HUES64 (cell line): ENCODE results near the gene MYO18B. TPM values are rescaled to one million over a fixed set of nuclear protein-coding genes. Genes with fewer than 3 reads are reported as not detected.

Experiments
- H3K27ac ChIP-seq: 2 replicates; pipeline ENCODE4 v1.7.0; 2013; ENCODE audit warnings: low read depth, low read length, inconsistent platforms
- H3K27me3 ChIP-seq: 2 replicates; pipeline ENCODE4 v1.6.1; 2013; ENCODE audit warnings: mild to moderate bottlenecking, low read length; ENCODE audit not compliant: insufficient read depth
- H3K36me3 ChIP-seq: 2 replicates; pipeline ENCODE4 v1.6.1; 2013; ENCODE audit warnings: mild to moderate bottlenecking, low read length; ENCODE audit not compliant: insufficient read depth
- H3K4me1 ChIP-seq: 2 replicates; pipeline ENCODE4 v1.6.1; 2013; ENCODE audit warnings: mild to moderate bottlenecking, low read length, moderate library complexity; ENCODE audit not compliant: insufficient read depth
- H3K4me3 ChIP-seq: 2 replicates; pipeline ENCODE4 v1.5.1; 2013; ENCODE audit warnings: mild to moderate bottlenecking, low read length, moderate library complexity
- H3K9ac ChIP-seq: 2 replicates; pipeline ENCODE4 v1.6.1; 2013; ENCODE audit warnings: mild to moderate bottlenecking, low read depth, low read length
- H3K9me3 ChIP-seq: 2 replicates; pipeline ENCODE4 v1.6.1; 2013; ENCODE audit warnings: low read depth, low read length; ENCODE audit not compliant: insufficient read depth
- WGBS: fragments of 150-250, 120-280 bp; methylation state at CpG from one replicate; pipeline ENCODE4 v1.1.7; 2013; ENCODE audit warnings: missing lambda C conversion rate; 5-methylcytosine and 5-hydroxymethylcytosine counted together
- polyA plus RNA-seq, 2 experiments: library from polyadenylated mRNA; stranded (reverse); fragments of 50-300 nt; gene quantifications; one replicate each; pipeline ENCODE4 v1.2.3, GENCODE V29; 2013

Gene MYO18B, protein sequence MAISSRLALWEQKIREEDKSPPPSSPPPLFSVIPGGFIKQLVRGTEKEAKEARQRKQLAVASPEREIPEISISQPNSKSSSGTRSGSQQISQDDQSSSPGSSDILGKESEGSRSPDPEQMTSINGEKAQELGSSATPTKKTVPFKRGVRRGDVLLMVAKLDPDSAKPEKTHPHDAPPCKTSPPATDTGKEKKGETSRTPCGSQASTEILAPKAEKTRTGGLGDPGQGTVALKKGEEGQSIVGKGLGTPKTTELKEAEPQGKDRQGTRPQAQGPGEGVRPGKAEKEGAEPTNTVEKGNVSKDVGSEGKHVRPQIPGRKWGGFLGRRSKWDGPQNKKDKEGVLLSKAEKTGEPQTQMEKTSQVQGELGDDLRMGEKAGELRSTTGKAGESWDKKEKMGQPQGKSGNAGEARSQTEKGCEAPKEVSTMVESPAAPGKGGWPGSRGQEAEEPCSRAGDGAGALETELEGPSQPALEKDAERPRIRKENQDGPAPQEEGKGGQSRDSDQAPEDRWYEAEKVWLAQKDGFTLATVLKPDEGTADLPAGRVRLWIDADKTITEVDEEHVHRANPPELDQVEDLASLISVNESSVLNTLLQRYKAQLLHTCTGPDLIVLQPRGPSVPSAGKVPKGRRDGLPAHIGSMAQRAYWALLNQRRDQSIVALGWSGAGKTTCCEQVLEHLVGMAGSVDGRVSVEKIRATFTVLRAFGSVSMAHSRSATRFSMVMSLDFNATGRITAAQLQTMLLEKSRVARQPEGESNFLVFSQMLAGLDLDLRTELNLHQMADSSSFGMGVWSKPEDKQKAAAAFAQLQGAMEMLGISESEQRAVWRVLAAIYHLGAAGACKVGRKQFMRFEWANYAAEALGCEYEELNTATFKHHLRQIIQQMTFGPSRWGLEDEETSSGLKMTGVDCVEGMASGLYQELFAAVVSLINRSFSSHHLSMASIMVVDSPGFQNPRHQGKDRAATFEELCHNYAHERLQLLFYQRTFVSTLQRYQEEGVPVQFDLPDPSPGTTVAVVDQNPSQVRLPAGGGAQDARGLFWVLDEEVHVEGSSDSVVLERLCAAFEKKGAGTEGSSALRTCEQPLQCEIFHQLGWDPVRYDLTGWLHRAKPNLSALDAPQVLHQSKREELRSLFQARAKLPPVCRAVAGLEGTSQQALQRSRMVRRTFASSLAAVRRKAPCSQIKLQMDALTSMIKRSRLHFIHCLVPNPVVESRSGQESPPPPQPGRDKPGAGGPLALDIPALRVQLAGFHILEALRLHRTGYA (N-terminal part only)
- polyA plus RNA-seq (2013, experiment 1 of 2): 0.40 TPM
- 0.32 TPM for polyA plus RNA-seq (2013, experiment 2 of 2)

DNA sequence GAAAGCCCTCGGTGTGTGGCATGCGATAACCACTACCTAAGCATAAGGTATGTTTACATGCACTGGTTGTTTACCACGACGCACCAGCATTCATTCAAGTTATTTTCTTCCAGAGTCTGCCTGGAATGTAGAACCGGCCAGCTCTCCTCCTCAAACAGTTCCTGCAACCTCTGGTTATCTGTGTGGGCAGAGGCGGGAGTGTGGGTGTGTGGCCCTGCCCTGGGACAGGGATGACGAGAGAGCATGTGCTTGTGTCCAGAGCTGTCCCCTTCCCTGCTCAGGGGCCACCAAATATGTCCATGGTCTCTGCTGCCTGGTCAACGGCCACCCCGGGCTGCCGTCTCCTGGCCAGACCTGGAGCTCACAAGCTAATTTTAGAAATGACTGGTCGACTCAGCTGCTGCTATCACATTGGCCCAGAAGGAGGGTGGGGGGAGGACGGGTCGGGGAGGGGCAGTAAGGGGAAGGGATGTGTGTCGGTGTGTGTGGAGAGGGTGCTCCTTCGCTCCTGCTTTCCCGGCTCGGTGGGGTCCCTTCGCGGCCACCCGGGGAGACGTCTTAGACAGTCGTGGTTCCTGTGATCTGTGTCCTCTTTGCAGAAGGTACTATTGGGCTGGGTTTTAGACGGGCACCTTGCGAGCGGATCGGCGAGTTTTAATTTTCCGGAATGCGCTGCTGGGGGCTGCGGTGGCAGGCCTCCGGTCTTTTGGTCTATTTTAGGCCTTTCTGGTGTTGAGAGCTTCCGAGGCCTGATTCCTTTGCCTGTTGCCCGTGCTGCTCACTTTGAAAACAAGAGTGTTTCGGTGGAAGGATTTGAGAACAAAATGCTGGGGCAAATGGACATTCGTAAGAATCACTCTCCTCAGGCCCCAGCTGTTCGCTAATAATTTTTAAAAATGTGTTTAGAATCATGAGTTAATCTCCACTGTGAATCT is at the start of gene MYO18B:
MYO18B (plus strand) TSS at position 497 of the 935 bp plus-strand sequence. CDS start 18,905 bp downstream, outside the sequence.
- Histone ChIP-seq H3K4me1 (no peaks in the 10 kb centered on the region), H3K4me3 (no peak within 1 kb of the TSS), H3K27ac (no peak within 1 kb of the TSS), H3K9ac (no peak within 1 kb of the TSS), H3K9me3 (no peaks in the 10 kb centered on the region), H3K36me3 (no peaks in the 10 kb centered on the region), H3K27me3 (no peaks in the 10 kb centered on the region)
- 88% methylated on average over 36 of the region's 36 CpGs for WGBS

DNA sequence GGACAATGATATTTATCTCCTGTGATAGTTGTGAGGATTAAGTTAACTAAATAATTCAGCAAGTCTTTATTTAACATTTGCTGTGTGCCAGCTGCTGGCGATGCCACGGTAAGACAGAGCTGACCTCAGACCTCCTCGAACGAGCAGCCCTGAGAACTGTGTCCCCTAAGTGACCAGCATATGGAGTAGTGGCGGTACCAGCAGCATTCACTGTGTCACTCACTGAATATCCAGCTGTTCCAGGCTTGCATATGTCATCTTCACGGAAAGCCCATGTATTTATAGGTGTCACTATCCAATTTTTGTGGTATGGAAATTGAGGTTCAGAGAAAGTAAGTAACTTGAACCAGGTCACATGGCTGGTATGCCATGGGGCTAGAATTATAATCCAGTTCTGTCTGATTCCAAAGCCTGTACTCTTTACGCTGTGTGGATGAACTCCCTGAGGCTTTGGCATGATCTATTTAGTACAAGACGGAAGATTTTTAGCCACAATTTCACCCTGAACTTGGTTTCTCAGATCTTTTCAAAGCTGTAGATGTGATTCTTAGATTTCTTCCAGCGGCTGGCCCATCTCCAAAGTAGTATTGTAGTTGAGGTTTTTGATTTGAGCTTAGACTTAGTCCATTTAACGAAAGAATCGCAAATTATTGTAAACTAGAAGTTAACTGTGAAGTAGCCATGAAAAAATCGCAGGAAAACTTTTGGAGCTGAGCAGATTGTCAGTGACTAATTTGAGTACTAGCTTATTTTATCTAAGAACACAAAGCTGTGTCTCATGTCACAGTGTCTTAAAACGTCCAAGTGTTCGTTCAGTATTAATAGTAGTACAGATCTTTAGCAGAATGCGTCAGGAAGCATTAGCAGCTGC is 49.4 kb upstream of the MYO18B start:
- H3K4me1 ChIP-seq: peaks cover 3% of the 10 kb centered on the region; the same call in 1 of the 2 replicates
- no peak overlapping the region for H3K4me3 ChIP-seq
- H3K9me3 ChIP-seq: no peaks in the 10 kb centered on the region
- H3K27me3 ChIP-seq: no peaks in the 10 kb centered on the region
- H3K27ac ChIP-seq: no peak overlapping the region
- H3K36me3 ChIP-seq: peaks cover 23% of the 10 kb centered on the region
- 94% methylated on average over 15 of the region's 15 CpGs for WGBS
- no peak overlapping the region for H3K9ac ChIP-seq

GRCh38 chr22:25693268-25693565 is 48.8 kb upstream of the MYO18B start:
- Histone ChIP-seq H3K4me1 (peaks cover 3% of the 10 kb centered on the region; the same call in 1 of the 2 replicates), H3K27me3 (no peaks in the 10 kb centered on the region), H3K9ac (no peak overlapping the region), H3K27ac (no peak overlapping the region), H3K4me3 (no peak overlapping the region), H3K9me3 (no peaks in the 10 kb centered on the region), H3K36me3 (peaks cover 22% of the 10 kb centered on the region)
- 94% methylated on average over 4 of the region's 4 CpGs for WGBS

DNA sequence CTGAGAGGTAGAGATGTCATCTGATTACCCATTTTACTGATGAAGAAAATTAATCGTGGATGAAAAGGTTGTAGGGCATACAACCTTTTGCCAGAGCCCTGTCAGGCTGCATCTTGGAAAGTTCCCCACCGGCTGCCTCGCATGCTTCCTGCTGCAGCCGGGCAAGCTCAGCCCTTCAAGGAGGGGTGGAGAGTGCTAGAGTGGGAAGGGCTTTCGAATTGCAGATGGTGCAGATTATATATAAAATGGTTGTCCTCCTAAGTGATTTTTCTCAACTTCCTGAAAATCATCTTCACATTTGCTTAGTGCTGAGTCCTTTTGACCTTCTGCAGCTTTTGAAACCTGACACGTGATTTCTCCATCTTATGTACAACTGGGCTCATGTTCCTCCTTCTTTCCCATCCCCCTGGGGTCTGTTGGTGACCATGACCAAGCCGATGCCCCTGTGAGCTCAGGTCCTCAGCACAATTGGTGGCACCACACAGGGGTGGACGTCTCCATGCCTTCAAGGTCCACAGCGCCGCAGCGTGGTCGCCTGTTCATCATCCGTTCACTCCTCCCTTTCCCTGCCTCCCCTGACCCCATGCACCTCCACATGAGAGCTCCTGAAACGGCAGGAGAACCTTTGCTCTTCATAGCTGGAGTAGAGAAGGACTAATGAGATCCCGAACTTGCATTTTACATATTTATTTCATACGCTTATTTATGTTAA is 47.6 kb upstream of the MYO18B start:
- H3K9me3 ChIP-seq: no peaks in the 10 kb centered on the region
- WGBS: 95% methylated on average over 14 of the region's 16 CpGs
- no peak overlapping the region for H3K4me3 ChIP-seq
- no peak overlapping the region for H3K27ac ChIP-seq
- no peaks in the 10 kb centered on the region; the same call in 1 of the 2 replicates for H3K4me1 ChIP-seq
- no peaks in the 10 kb centered on the region for H3K27me3 ChIP-seq
- H3K36me3 ChIP-seq: peaks cover 22% of the 10 kb centered on the region
- H3K9ac ChIP-seq: no peak overlapping the region

DNA sequence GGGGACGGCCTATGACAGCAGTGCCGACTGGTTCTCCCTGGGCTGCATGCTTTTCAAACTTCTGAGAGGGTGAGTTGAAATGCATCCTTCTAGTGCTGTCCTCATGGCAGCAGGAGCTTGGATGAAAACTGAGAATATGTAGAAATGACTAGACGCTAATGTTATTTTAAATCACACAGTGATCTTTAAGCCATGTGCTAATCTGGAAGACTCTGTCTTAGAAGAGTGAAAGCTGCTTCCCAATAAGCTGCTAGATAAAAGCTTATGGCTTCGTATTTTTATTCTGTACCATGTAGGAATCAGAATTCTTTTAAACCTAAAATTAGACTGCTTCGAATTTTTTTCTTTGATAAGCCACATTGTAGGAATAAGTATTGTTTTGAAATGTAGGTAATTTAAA is 46.8 kb upstream of the MYO18B start:
- H3K27me3 ChIP-seq: no peaks in the 10 kb centered on the region
- H3K36me3 ChIP-seq: peaks cover 19% of the 10 kb centered on the region
- no peak overlapping the region for H3K4me3 ChIP-seq
- no peaks in the 10 kb centered on the region for H3K4me1 ChIP-seq
- WGBS: 97% methylated on average over 4 of the region's 5 CpGs
- H3K9me3 ChIP-seq: no peaks in the 10 kb centered on the region
- H3K27ac ChIP-seq: no peak overlapping the region
- H3K9ac ChIP-seq: no peak overlapping the region

DNA sequence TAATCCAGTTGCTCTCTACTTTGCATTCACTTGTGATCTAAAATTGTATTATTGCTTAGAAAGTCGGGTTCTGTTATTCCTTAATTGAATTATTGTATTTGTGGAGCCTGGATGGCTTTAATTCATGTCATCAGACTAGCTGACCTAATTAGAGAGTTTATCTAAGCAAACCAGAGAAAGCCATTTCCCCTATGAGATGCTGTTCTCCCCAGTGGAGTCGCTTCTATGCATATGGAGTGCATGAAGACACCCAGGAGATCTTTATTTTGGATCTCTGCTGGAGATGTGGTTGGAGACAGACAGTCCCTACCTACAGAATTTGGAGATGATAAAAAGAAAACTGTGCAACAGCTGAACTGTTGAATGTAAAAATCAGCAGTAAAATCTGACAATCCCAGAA is 45.2 kb upstream of the MYO18B start:
- no peaks in the 10 kb centered on the region for H3K4me1 ChIP-seq
- H3K27ac ChIP-seq: no peak overlapping the region
- H3K36me3 ChIP-seq: peaks cover 5% of the 10 kb centered on the region
- H3K9me3 ChIP-seq: no peaks in the 10 kb centered on the region
- H3K27me3 ChIP-seq: no peaks in the 10 kb centered on the region
- no peak overlapping the region for H3K4me3 ChIP-seq
- 96% methylated on average over 2 of the region's 2 CpGs for WGBS
- H3K9ac ChIP-seq: no peak overlapping the region

DNA sequence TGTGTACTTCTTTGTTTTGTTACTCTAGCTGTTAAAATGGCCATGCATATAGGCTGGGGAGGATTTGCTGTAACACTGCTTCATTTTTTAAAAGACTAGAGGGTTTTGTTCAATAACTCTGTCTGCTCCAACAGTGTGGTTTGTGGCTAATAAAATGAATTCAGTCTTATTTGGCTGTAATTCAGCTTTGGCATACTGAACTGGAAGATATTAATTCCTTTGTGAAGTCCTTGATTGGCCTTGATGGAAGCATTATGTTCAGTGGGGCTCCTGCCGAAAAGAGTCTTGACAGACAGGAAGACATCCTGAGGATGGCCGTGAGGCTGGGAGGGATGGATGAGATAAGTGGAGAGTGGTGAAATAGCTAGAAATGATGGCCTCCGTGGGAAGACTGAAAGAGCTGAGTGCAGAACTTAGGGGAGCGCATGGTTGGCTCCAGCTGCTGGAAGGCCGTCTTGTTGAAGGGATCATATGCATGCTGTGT is 44.8 kb upstream of the MYO18B start:
- WGBS: 90% methylated on average over 5 of the region's 5 CpGs
- Histone ChIP-seq H3K9me3 (no peaks in the 10 kb centered on the region), H3K4me1 (no peaks in the 10 kb centered on the region), H3K9ac (no peak overlapping the region), H3K4me3 (no peak overlapping the region), H3K36me3 (peaks cover 5% of the 10 kb centered on the region), H3K27me3 (no peaks in the 10 kb centered on the region), H3K27ac (no peak overlapping the region)

DNA sequence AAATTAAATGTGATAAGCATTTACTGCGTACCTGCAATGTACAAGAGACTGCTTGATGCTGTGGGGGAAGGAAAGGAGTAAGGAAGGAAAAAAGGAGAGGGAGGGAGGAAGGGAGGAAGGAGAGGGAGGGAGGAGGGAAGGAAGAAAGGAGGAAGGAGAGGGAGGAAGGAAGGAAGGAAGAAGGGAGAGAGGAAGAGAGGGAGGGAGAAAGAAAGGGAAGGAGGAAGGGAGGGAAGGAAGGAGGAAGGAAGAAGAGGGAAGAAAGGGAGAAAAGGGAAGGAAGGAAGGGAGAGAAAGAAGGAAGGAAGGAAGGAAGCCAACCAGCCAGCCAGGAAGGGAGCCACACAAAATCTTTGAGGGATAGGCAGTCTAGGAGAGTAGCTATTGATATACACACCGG is 44.0 kb upstream of the MYO18B start:
- WGBS: 89% methylated on average over 2 of the region's 2 CpGs
- H3K27ac ChIP-seq: no peak overlapping the region

DNA sequence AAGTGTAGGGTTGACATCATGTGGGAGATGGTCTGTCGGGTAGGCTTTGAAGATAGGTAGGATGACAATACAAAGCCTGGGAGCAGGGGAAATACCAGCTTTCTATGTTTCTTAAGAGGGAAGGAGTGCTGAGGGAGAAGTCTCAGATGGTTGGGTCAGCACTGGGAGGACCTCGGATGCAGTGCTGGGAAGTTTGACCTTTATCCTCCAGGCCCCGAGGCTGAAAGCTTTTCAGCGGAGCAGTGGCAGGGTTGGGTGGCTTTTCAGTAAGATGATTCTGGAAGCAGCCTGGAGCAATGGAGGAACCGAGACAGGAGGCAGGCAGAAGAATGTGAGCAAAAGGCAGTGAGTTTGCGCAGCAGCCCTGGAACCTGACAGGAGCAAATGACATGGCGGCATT is 43.5 kb upstream of the MYO18B start:
- H3K9me3 ChIP-seq: no peaks in the 10 kb centered on the region
- 92% methylated on average over 7 of the region's 7 CpGs for WGBS
- H3K36me3 ChIP-seq: peaks cover 7% of the 10 kb centered on the region
- H3K9ac ChIP-seq: no peak overlapping the region
- H3K27ac ChIP-seq: no peak overlapping the region
- H3K27me3 ChIP-seq: no peaks in the 10 kb centered on the region
- no peaks in the 10 kb centered on the region for H3K4me1 ChIP-seq
- H3K4me3 ChIP-seq: no peak overlapping the region

More for the DNA sequence above, 44.0 kb upstream of the MYO18B start:
- no peak overlapping the region for H3K9ac ChIP-seq
- no peak overlapping the region for H3K4me3 ChIP-seq
- H3K9me3 ChIP-seq: no peaks in the 10 kb centered on the region
- H3K4me1 ChIP-seq: no peaks in the 10 kb centered on the region
- H3K36me3 ChIP-seq: peaks cover 5% of the 10 kb centered on the region
- no peaks in the 10 kb centered on the region for H3K27me3 ChIP-seq
